GM18873 (cell line): ENCODE data around the gene PRKAB2.
"Not testable (repeated sequence)": the region's sequence is repeated elsewhere in the genome, so short reads cannot be mapped to it uniquely, and the experiment has no call there.

Experiments
- ATAC-seq: cut with Tn5 transposase; IDR thresholded peaks from one replicate; pipeline ENCODE4 v1.9.1; 2021; ENCODE audit warnings: mild to moderate bottlenecking, moderate library complexity, moderate number of reproducible peaks; ENCODE audit not compliant: unreplicated experiment, low FRiP score

PRKAB2 gene

GRCh38 chr1:147111381-147112130 lies 60.7 kb downstream of the PRKAB2 start:
- ATAC-seq, result no peak

- no peak for ATAC-seq
Measured at GRCh38 chr1:147110872-147111271, 61.4 kb downstream of the PRKAB2 start.

DNA sequence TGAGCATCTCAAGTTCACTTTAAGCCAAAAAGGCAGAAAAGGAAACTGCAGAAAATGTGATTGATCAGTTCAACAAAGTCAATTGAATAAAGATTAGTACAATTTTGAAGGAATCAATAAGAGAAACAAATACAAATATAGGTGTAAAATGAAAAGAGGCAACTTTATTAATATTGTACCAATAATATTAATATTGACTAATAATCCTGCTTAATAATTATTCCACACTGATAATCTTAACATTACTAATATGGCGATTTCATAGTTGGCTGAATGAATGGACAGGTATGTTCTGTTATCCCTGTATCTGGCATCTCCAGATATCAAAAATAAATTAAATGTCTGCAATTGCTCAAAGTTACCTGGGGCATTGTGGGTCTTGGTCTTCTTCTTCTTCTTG lies 61.8 kb downstream of the PRKAB2 start:
- no peak for ATAC-seq

DNA sequence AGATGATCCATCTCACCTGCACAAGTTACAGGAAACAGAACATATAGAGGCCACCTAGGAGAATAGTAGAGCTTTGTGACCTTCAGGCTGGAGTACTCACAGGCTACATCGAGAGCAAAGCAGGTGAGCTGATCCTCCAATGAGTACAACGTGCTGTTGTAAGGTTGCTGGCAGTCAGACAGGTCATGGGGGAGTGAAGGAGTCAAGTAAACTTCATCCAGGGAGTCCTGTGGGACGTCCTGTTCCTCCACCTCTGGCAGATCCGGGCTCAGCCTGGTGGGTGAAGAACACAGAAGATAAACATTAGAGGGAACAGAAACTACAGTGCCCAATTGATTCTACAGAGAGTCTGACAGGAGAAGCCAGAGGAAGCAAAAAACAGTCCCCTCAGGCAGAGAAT lies 62.5 kb downstream of the PRKAB2 start:
- no peak for ATAC-seq

GRCh38 chr1:147109041-147109440 lies 63.2 kb downstream of the PRKAB2 start:
- ATAC-seq, result no peak

DNA sequence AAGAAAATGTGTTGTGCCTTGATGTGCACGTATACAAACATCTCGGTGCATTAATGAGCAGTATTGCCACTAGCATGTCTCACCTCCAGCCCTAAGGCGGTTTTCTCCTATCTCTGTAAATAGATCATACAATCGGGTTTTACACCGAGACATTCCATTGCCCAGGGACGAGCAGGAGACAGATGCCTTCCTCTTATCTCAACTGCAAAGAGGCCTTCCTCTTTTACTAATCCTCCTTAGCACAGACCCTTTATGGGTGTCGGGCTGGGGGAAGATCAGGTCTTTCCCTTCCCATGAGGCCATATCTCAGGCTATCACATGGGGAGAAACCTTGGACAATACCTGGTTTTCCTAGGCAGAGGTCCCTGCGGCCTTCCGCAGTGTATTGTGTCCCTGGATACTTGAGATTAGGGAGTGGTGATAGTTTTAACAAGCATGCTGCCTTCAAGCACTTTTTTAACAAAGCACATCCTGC lies 65.8 kb downstream of the PRKAB2 start:
- not testable (repeated sequence) for ATAC-seq

GRCh38 chr1:147105909-147106308 lies 66.4 kb downstream of the PRKAB2 start:
- no peak for ATAC-seq
